ENCODE data around the gene FCRLB. TPM values are rescaled to one million over a fixed set of nuclear protein-coding genes. Genes with fewer than 3 reads are reported as not detected.

FCRLB gene, protein sequence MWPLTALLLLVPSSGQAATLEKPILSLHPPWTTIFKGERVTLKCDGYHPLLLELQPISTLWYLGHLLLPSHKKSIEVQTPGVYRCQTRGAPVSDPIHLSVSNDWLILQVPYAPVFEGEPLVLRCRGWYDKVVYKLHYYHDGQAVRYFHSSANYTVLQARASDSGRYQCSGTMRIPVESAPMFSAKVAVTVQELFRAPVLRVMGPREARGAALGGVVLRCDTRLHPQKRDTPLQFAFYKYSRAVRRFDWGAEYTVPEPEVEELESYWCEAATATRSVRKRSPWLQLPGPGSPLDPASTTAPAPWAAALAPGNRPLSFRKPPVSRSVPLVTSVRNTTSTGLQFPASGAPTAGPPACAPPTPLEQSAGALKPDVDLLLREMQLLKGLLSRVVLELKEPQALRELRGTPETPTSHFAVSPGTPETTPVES
- total RNA-seq (2022; extraction: Qiagen RNA extraction): 1.0 to 1.8 TPM (median 1.7 TPM) in 5 replicates

DNA sequence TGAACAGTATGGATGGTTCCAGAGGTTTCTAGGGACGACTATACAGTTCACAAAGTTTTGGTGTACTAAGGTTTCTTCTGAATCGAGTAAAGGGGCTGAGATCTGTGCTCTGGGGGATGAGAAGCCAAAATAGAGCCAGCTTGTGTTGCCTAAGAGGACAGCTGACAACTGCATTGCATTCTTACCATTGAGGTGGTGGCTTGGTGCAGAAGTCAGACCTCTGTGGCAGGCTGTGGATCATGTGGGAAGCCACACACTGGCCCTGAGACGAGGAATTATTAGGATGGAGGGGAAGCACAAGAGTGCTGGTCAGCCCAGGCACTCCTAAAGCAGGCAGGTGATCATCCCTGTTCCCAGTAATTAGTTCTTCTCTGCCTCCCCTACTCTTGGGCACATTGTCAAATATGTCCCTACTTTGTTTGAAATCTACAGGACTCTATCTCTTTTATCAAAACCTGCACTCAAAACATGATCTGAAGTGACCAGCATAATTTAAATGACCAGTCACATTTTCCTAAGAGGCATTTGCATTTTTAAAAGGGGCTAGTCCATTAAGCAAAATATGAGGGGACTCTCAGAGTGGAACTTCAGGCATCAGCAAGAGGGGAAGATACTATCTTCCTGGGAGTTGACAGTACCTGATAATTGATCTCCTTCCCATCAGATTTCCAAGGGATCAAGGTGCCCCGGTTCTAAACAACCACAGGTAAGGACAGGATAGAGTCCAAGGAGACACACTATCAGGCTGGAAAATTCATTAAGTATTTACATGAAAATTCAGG lies at the start of gene FCRLB:
FCRLB (plus strand) TSS at position 589 of the 782 bp plus-strand sequence. CDS start 1,129 bp downstream, outside the sequence.

GRCh38 chr1:161706482-161707347 lies 14.6 kb upstream of the FCRLB start, which contains the start of gene FCRLA:
TSS of gene FCRLA (plus strand) at chr1:161707229. CDS start at chr1:161707265, 36 bp downstream.

DNA sequence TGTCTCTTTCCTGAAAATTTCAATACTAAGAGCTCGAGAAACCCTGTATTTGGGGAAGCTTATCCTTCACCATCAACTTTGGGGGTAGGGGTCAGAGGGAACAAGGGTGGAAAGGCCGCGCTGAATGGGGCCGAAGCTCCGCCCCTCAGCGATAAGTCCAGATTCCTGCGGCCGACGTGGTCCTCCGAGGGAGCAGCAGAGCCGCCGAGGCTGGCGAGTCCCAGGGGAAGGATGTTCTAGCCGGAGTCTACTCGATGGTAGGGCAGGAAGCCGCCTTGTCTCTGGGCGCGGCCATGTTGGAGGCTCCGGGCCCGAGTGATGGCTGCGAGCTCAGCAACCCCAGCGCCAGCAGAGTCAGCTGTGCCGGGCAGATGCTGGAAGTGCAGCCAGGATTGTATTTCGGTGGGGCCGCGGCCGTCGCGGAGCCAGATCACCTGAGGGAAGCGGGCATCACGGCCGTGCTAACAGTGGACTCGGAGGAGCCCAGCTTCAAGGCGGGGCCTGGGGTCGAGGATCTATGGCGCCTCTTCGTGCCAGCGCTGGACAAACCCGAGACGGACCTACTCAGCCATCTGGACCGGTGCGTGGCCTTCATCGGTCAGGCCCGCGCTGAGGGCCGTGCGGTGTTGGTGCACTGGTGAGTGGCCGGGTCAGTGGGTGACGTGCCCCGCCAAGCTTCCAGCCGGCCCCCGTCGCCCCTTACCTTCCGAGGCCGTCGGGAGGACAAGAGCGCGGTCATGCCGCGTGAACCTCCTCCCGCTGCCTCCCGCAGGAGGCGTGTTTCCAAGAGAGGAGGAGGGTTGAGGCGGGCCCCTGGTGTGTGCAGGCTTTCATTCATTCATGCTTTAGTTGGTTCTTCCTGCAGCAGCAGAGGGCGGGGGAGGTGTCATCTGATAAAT lies 28.4 kb downstream of the FCRLB start, which contains the start of gene DUSP12:
DUSP12 (plus strand) TSS at position 278 of the 899 bp plus-strand sequence; CDS start at position 294, 16 bp downstream.

DNA sequence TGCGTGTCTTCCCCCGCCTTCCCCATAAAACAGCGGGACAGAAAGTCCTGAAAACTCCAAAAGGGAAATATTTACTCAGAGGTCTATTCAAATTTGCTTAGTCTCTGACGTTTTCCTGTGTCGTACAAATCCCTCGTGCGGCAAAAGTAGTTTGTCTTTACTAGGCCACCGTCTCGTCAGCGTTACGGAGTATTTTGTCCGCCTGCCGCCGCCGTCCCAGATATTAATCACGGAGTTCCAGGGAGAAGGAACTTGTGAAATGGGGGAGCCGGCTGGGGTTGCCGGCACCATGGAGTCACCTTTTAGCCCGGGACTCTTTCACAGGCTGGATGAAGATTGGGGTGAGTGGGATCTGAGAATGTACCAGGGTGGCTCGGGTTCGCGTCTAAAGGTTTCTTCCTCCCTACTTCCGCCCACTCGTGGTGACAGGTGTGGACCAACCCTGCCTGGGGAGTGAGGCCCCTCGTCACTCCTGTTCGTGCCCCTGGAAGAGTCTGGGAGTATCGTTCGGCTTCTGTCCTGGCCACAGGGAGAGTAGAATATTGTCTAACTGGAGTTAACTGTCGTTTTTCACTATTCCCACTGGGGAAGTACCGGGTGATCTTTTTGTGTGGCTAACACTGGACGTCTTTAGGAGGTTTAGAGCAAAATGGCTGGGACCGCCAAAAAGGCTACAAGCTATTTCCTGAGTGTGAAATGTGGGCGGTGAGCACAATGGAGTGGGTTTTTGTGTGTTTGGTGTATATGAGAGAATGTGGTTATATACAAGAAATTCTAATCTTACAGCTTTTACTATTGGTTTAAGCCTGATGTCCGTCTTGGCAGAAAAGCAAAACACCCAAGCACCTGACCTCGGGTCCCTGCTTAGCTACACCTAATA lies 45.0 kb downstream of the FCRLB start, which contains the start of gene ATF6:
ATF6 (plus strand) TSS at position 219 of the 880 bp plus-strand sequence; CDS start at position 260, 41 bp downstream.

Other genes starting within 250 kb of the FCRLB start
- 0.13 TPM in 1 of 5 replicates, not detected in the others for gene FCGR2A, start 216.1 kb upstream of the FCRLB start, total RNA-seq (2022; extraction: Qiagen RNA extraction)
- gene HSPA6, start 197.0 kb upstream of the FCRLB start, total RNA-seq (2022; extraction: Qiagen RNA extraction): 1.0 to 7.1 TPM (median 1.9 TPM) in 5 replicates
- not detected in 5 replicates for gene FCGR3A, start 171.7 kb upstream of the FCRLB start, total RNA-seq (2022; extraction: Qiagen RNA extraction)
- gene FCGR3B, start 90.4 kb upstream of the FCRLB start, total RNA-seq (2022; extraction: Qiagen RNA extraction): not detected in 5 replicates
- gene FCGR2B, start 58.4 kb upstream of the FCRLB start, total RNA-seq (2022; extraction: Qiagen RNA extraction): not detected in 5 replicates
- gene FCRLA, start 14.3 kb upstream of the FCRLB start, total RNA-seq (2022; extraction: Qiagen RNA extraction): 0.03 to 0.06 TPM in 2 of 5 replicates, not detected in the others
- gene DUSP12, start 28.2 kb downstream of the FCRLB start, total RNA-seq (2022; extraction: Qiagen RNA extraction): 45.9 to 56.9 TPM (median 46.9 TPM) in 5 replicates
- gene ATF6, start 44.8 kb downstream of the FCRLB start, total RNA-seq (2022; extraction: Qiagen RNA extraction): 12.8 to 15.3 TPM (median 14.3 TPM) in 5 replicates